Uterus (tissue), 4 donors: ENCODE results near the gene CNTLN. TPM values are rescaled to one million over a fixed set of nuclear protein-coding genes. Genes with fewer than 3 reads are reported as not detected.
"Not testable (repeated sequence)": the region's sequence is repeated elsewhere in the genome, so short reads cannot be mapped to it uniquely, and the experiment has no call there.

Source experiments
- DNase-seq, 2 donors: peaks; one replicate each; pipeline ENCODE4 v3.0.0-alpha.2; 2019 to 2020
- H3K27ac ChIP-seq, 2 donors: fragments of 200-600 bp; sonication (generic); 1 replicate in 1 of 2; 2 replicates in 1 of 2; pipeline ENCODE4 v1.5.1; 2016 to 2018
- H3K27me3 ChIP-seq, 2 donors: fragments of 200-600 bp; sonication (generic); one replicate each; pipeline ENCODE4 v1.5.1; 2018 to 2019; ENCODE audit warnings: control low read depth in 1 of 2
- H3K36me3 ChIP-seq, 2 donors: fragments of 200-600 bp; sonication (generic); one replicate each; pipeline ENCODE4 v1.5.1; 2019; ENCODE audit warnings: control low read depth in 1 of 2
- H3K4me1 ChIP-seq, 2 donors: fragments of 200-600 bp; sonication (generic); one replicate each; pipeline ENCODE4 v1.5.1; 2018 to 2019; ENCODE audit warnings: control low read depth in 1 of 2
- H3K4me3 ChIP-seq, 2 donors: fragments of 200-600 bp; sonication (generic); 1 replicate in 1 of 2; 2 replicates in 1 of 2; pipeline ENCODE4 v1.5.1; 2018 to 2019; ENCODE audit warnings: mild to moderate bottlenecking in 1 of 2
- H3K9me3 ChIP-seq, 2 donors: fragments of 200-600 bp; sonication (generic); one replicate each; pipeline ENCODE4 v1.5.1; 2019; ENCODE audit warnings: control low read depth in 1 of 2
- POLR2A ChIP-seq, 2 donors: fragments of 450-650 bp; IDR thresholded peaks; one replicate each; pipeline ENCODE4 v1.6.1; 2016; ENCODE audit warnings: antibody characterized with exemption in 2 of 2, mild to moderate bottlenecking in 1 of 2, moderate library complexity in 1 of 2
- intact Hi-C: fragments of 100-400 bp; cut with DNase I; formaldehyde crosslinking; loops from one replicate; pipeline ENCODE4 v1.15.1; 2023; ENCODE audit warnings: low total_unique reads
- total RNA-seq, 4 donors: library from RNA; depleted of rRNA in 3 of 4; stranded (reverse); fragments of >200 nt in 3 of 4; gene quantifications; one replicate each; pipeline versions ENCODE4 v1.1.0 to v1.2.4, GENCODE V29; 2014 to 2023
- TF ChIP-seq, protein P1 (sequence below), 4 experiments: fragments of 200-600 bp in 2 of 4; fragments of 450-650 bp in 2 of 4; sonication (generic) in 2 of 4; IDR thresholded peaks; one replicate each; pipeline ENCODE4 v1.5.1; 2016 to 2019; ENCODE audit warnings: antibody characterized with exemption in 4 of 4, mild to moderate bottlenecking in 2 of 4, moderate library complexity in 1 of 4
- donor health status: DM: yes; HTN: yes; CAD: no.

The CNTLN gene
- total RNA-seq, 4 donors from 2014 or later = 11.3 to 41.7 (median 18.9) TPM

DNA sequence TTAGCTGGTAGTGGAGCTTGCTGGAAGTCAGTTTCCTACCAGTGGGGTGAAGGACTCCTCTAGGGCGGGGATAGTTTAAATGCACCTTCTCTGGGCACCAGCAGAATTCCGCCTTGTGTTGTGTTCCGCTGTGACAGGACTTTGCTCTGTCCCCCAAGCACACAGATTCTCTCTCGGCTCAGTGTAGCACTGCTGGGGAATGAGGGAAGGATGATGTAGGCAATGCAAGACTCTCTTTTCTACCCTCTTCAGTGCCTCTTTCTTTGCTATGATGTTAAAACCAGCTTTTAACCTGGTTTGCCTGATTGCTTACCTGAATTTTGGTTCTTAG is 288.8 kb downstream of the CNTLN start:
- no peak for DNase-seq
- intact Hi-C loops = no loop called here
- Histone ChIP-seq H3K27me3 (no peaks in the 10 kb centered on the region), H3K4me3 (no peak overlapping the region), H3K4me1 (no peaks in the 10 kb centered on the region), H3K9me3 (no peaks in the 10 kb centered on the region), H3K36me3 (no peaks in the 10 kb centered on the region), H3K27ac (no peak overlapping the region)
- TF ChIP-seq, protein P1, sequence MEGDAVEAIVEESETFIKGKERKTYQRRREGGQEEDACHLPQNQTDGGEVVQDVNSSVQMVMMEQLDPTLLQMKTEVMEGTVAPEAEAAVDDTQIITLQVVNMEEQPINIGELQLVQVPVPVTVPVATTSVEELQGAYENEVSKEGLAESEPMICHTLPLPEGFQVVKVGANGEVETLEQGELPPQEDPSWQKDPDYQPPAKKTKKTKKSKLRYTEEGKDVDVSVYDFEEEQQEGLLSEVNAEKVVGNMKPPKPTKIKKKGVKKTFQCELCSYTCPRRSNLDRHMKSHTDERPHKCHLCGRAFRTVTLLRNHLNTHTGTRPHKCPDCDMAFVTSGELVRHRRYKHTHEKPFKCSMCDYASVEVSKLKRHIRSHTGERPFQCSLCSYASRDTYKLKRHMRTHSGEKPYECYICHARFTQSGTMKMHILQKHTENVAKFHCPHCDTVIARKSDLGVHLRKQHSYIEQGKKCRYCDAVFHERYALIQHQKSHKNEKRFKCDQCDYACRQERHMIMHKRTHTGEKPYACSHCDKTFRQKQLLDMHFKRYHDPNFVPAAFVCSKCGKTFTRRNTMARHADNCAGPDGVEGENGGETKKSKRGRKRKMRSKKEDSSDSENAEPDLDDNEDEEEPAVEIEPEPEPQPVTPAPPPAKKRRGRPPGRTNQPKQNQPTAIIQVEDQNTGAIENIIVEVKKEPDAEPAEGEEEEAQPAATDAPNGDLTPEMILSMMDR (IDR thresholded peaks at IDR 0.05) = no peak
- TF ChIP-seq POLR2A (IDR thresholded peaks at IDR 0.05) = no peak

DNA sequence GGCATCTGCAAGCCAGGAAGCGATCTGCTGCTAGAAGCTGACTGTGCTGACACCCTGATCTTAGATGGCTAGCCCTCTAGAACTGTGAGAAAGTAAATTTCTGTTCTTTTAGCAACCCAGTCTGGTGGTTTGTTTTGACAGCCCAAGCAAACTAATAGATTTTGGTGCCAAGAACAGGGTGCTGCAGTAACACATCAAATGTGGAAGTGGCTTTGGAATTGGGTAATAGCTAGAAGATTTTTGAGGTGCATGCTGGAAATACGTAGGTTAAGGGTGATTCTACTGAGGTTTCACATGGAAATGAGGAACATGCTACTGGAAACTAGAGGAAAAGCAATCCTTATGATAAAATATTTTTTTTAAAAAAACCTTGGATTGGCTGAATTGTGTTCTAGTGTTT is 290.5 kb downstream of the CNTLN start:
- Histone ChIP-seq H3K27ac (no peak overlapping the region), H3K9me3 (no peaks in the 10 kb centered on the region), H3K4me1 (no peaks in the 10 kb centered on the region), H3K4me3 (no peak overlapping the region), H3K27me3 (no peaks in the 10 kb centered on the region), H3K36me3 (no peaks in the 10 kb centered on the region)
- no peak for DNase-seq
- TF ChIP-seq, protein P1 (IDR thresholded peaks at IDR 0.05) = no peak
- TF ChIP-seq POLR2A (IDR thresholded peaks at IDR 0.05) = no peak
- intact Hi-C loops = no loop called here

DNA sequence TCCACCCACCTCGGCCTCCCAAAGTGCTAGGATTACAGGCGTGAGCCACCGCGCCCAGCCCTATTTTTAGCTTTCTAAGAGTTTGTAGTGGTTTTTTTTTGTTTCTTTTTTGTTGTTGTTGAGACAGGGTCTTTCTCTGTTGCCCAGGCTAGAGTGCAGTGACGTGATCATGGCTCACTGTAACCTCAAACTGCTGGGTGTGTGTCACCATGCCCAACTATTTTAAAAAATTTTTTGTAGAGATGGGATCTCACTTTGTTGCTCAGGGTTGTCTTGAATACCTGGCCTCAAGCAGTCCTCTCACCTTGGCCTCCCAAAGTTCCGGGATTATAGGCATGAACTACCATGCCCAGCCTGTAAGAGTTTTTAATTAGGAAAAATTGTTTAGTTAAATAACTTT is 298.7 kb downstream of the CNTLN start:
- TF ChIP-seq POLR2A (IDR thresholded peaks at IDR 0.05) = no peak
- TF ChIP-seq, protein P1 (IDR thresholded peaks at IDR 0.05) = no peak
- H3K27me3 ChIP-seq = no peaks in the 10 kb centered on the region
- H3K36me3 ChIP-seq = no peaks in the 10 kb centered on the region
- H3K4me3 ChIP-seq = no peak overlapping the region
- no peak for DNase-seq
- intact Hi-C loops = no loop called here
- H3K27ac ChIP-seq = no peak overlapping the region
- H3K9me3 ChIP-seq = no peaks in the 10 kb centered on the region
- H3K4me1 ChIP-seq = no peaks in the 10 kb centered on the region

DNA sequence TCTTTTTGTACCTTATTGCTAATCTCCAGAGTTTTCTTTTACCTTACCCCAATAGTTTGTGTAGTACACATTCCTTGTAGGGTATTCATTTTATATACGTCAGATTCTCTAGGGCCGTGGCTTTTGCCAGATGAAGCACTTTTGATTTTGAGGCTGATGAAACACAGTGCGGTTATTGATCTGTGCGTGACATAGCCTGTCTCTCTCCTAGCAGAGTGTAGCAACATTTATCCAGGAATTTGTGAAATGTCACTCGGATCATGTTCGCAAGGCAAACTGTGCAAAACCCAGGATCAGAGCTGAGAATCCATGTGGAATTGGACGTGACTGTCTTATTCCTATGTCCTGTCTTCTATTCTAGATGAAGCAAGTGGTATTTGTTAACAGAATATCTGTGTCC is 302.0 kb downstream of the CNTLN start:
- H3K36me3 ChIP-seq = no peaks in the 10 kb centered on the region
- H3K27ac ChIP-seq = no peak overlapping the region
- TF ChIP-seq, protein P1 (IDR thresholded peaks at IDR 0.05) = no peak
- no peak for TF ChIP-seq POLR2A (IDR thresholded peaks at IDR 0.05)
- H3K4me3 ChIP-seq = no peak overlapping the region
- H3K9me3 ChIP-seq = peaks cover 0 to 4% of the 10 kb centered on the region in 2 donors
- DNase-seq = no peak
- no peaks in the 10 kb centered on the region for H3K4me1 ChIP-seq
- H3K27me3 ChIP-seq = no peaks in the 10 kb centered on the region
- intact Hi-C loops = no loop called here

DNA sequence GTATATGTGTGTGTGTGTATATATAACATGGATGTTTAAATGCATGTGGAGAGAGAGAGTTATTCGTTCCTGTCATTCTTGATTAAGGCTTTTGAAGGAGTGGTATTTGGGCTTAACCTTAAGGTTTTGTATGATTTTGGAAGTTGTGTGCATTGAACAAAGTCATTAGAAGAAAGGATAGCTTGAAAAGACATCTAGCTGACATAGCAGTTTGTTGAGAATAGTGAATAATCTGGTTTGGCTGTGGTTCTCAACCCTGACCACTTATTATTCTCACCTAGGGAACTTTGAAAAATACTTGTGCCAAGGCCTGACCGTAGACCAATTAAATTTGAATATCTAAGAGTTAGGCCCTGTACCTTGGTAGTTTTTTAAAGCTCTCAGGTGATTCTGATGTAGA is 303.0 kb downstream of the CNTLN start:
- Histone ChIP-seq H3K4me3 (no peak overlapping the region), H3K9me3 (peaks cover 0 to 4% of the 10 kb centered on the region in 2 donors), H3K4me1 (no peaks in the 10 kb centered on the region), H3K27ac (no peak overlapping the region), H3K36me3 (no peaks in the 10 kb centered on the region), H3K27me3 (no peaks in the 10 kb centered on the region)
- TF ChIP-seq, protein P1 (IDR thresholded peaks at IDR 0.05) = no peak
- TF ChIP-seq POLR2A (IDR thresholded peaks at IDR 0.05) = no peak
- no peak for DNase-seq
- intact Hi-C loops = no loop called here

DNA sequence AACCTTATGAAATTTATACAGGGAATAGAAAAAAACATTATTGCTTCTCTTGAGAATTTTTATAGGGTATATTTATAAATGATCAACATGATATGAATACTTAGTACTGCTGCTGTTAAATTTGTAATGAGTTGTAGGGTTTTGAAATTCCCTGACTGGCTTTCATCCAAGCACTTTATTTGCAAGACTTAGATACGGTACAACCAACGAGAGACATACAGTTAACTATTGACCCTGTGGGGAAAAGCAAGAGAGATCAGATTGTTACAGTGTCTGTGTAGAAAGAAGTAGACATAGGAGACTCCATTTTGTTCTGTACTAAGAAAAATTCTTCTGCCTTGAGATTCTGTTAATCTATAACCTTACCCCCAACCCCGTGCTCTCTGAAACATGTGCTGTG is 310.3 kb downstream of the CNTLN start:
- H3K9me3 ChIP-seq, intact Hi-C loops, H3K27me3 ChIP-seq, H3K36me3 ChIP-seq, DNase-seq, H3K27ac ChIP-seq, H3K4me3 ChIP-seq, H3K4me1 ChIP-seq: not testable (repeated sequence)
